Small intestine (tissue), 7 donors: Measurements from ENCODE around the gene CAPN11. TPM values are rescaled to one million over a fixed set of nuclear protein-coding genes. Genes with fewer than 3 reads are reported as not detected.
A peak's percentile ranks its signal among the peaks of the same experiment; 100 is the strongest.

Source experiments
- DNase-seq, 2 donors: peaks; one replicate each; pipeline versions ENCODE4 v3.0.0 to v3.0.0-alpha.2; 2013
- FAIRE-seq: peaks from 2 replicates; lab custom pipeline; 2012; peaks lifted over from hg19 to GRCh38; lab: Jason Lieb, UNC
- H3K27ac ChIP-seq, 3 donors: one replicate each; pipeline ENCODE4 v1.5.1; 2013; ENCODE audit warnings: low read length in 2 of 3, mild to moderate bottlenecking in 2 of 3, control low read depth in 1 of 3, inconsistent platforms in 1 of 3, low read depth in 1 of 3, moderate library complexity in 1 of 3
- H3K27me3 ChIP-seq, 3 donors: one replicate each; pipeline ENCODE4 v1.6.1; 2013; ENCODE audit warnings: low read length in 3 of 3, inconsistent platforms in 1 of 3; ENCODE audit not compliant: control insufficient read depth in 3 of 3, insufficient read depth in 3 of 3
- H3K36me3 ChIP-seq, 3 donors: one replicate each; pipeline ENCODE4 v1.6.1; 2013; ENCODE audit warnings: low read length in 3 of 3, inconsistent platforms in 1 of 3, low read depth in 1 of 3, mild to moderate bottlenecking in 1 of 3, moderate library complexity in 1 of 3; ENCODE audit not compliant: control insufficient read depth in 3 of 3, insufficient read depth in 2 of 3
- H3K4me1 ChIP-seq, 3 donors: one replicate each; pipeline ENCODE4 v1.6.1; 2013; ENCODE audit warnings: low read length in 2 of 3, inconsistent platforms in 1 of 3, low read depth in 1 of 3, mild to moderate bottlenecking in 1 of 3, moderate library complexity in 1 of 3; ENCODE audit not compliant: control insufficient read depth in 3 of 3, insufficient read depth in 2 of 3
- H3K4me3 ChIP-seq, 3 donors: one replicate each; pipeline ENCODE4 v1.5.1; 2013; ENCODE audit warnings: low read length in 3 of 3, control low read depth in 1 of 3, inconsistent platforms in 1 of 3, low read depth in 1 of 3, mild to moderate bottlenecking in 1 of 3, moderate library complexity in 1 of 3
- H3K9me3 ChIP-seq, 2 donors: one replicate each; pipeline ENCODE4 v1.6.1; 2013; ENCODE audit warnings: low read depth in 1 of 2, low read length in 1 of 2; ENCODE audit not compliant: control insufficient read depth in 2 of 2, insufficient read depth in 1 of 2
- WGBS, 3 donors: extraction: QIAGEN DNeasy Blood & Tissue Kit; methylation state at CpG; one replicate each; pipeline ENCODE4 v1.1.7; 2013; 5-methylcytosine and 5-hydroxymethylcytosine counted together
- polyA plus RNA-seq, 4 donors: library from polyadenylated mRNA; stranded (reverse) in 3 of 4; unstranded in 1 of 4; fragments of 200-250 nt in 3 of 4; fragments of 120-200 nt in 1 of 4; gene quantifications; one replicate each; pipeline versions ENCODE4 v1.2.1 to v1.2.3, GENCODE V29; 2013
- donor health status: healthy with polysubstance abuse.
- donor health status: control.
- donor health status: control.
- donor health status: Bipolar disorder and iron deficiency.
- donor health status: healthy.

Gene CAPN11
- polyA plus RNA-seq, 4 donors: 0.18 TPM; not detected in 3

GRCh38 chr6:44225579-44226325 lies 67.1 kb downstream of the CAPN11 start:
- peaks cover 0 to 2% (median 0%) of the 10 kb centered on the region in 3 donors for H3K27me3 ChIP-seq
- WGBS, 3 donors: 27 to 67% (median 39%) methylated on average over 8 of the region's 8 CpGs
- H3K36me3 ChIP-seq: peaks cover 0 to 34% (median 0%) of the 10 kb centered on the region in 3 donors
- H3K4me3 ChIP-seq: no peak overlapping the region
- no peaks in the 10 kb centered on the region for H3K9me3 ChIP-seq
- H3K4me1 ChIP-seq: peaks cover 0 to 57% (median 5%) of the 10 kb centered on the region in 3 donors
- H3K27ac ChIP-seq: peak overlapping the region in 1 of 3 donors; percentile 39
- FAIRE-seq (no peak), DNase-seq (peak in 1 of 2 donors; percentile 55)

GRCh38 chr6:44226368-44227147 lies 67.9 kb downstream of the CAPN11 start:
- FAIRE-seq (no peak), DNase-seq (no peak)
- peaks cover 0 to 38% (median 0%) of the 10 kb centered on the region in 3 donors for H3K36me3 ChIP-seq
- H3K27ac ChIP-seq: no peak overlapping the region
- H3K4me1 ChIP-seq: peaks cover 0 to 49% (median 2%) of the 10 kb centered on the region in 3 donors
- H3K27me3 ChIP-seq: peaks cover 0 to 2% (median 0%) of the 10 kb centered on the region in 3 donors
- 61 to 71% (median 70%) methylated on average over 15 of the region's 15 CpGs for WGBS, 3 donors
- no peak overlapping the region for H3K4me3 ChIP-seq
- no peaks in the 10 kb centered on the region for H3K9me3 ChIP-seq

GRCh38 chr6:44227148-44227793 lies 68.7 kb downstream of the CAPN11 start:
- no peaks in the 10 kb centered on the region for H3K9me3 ChIP-seq
- DNase-seq: no peak
- H3K27ac ChIP-seq: peak overlapping the region in 1 of 3 donors; percentile 4
- peaks cover 0 to 45% (median 0%) of the 10 kb centered on the region in 3 donors for H3K4me1 ChIP-seq
- no peak for FAIRE-seq
- H3K4me3 ChIP-seq: no peak overlapping the region
- H3K36me3 ChIP-seq: peaks cover 0 to 44% (median 0%) of the 10 kb centered on the region in 3 donors
- 59 to 86% (median 84%) methylated on average over 5 to 7 of the region's 7 CpGs for WGBS, 3 donors
- H3K27me3 ChIP-seq: peaks cover 0 to 2% (median 0%) of the 10 kb centered on the region in 3 donors

- FAIRE-seq (no peak), DNase-seq (no peak)
- Histone ChIP-seq H3K36me3 (peaks cover 0 to 52% (median 0%) of the 10 kb centered on the region in 3 donors), H3K27ac (no peak overlapping the region), H3K9me3 (no peaks in the 10 kb centered on the region), H3K4me3 (no peak overlapping the region), H3K4me1 (peaks cover 0 to 38% (median 0%) of the 10 kb centered on the region in 3 donors), H3K27me3 (peaks cover 0 to 2% (median 0%) of the 10 kb centered on the region in 3 donors)
- WGBS, 3 donors: 82 to 95% (median 90%) methylated on average over 6 of the region's 6 CpGs
Observed at GRCh38 chr6:44228031-44228430, 69.4 kb downstream of the CAPN11 start.

- Histone ChIP-seq H3K27me3 (no peaks in the 10 kb centered on the region), H3K4me1 (peaks cover 0 to 37% (median 0%) of the 10 kb centered on the region in 3 donors), H3K4me3 (no peak overlapping the region), H3K9me3 (no peaks in the 10 kb centered on the region), H3K27ac (no peak overlapping the region), H3K36me3 (peaks cover 0 to 56% (median 0%) of the 10 kb centered on the region in 3 donors)
- DNase-seq (no peak), FAIRE-seq (no peak)
- WGBS, 3 donors: 93 to 96% (median 95%) methylated on average over 7 of the region's 7 CpGs
Observed at GRCh38 chr6:44228433-44228832, 69.8 kb downstream of the CAPN11 start.

- 80 to 85% (median 82%) methylated on average over 5 of the region's 5 CpGs for WGBS, 3 donors
- peaks cover 0 to 58% (median 0%) of the 10 kb centered on the region in 3 donors for H3K36me3 ChIP-seq
- FAIRE-seq (no peak), DNase-seq (no peak)
- H3K27ac ChIP-seq: no peak overlapping the region
- no peak overlapping the region for H3K4me3 ChIP-seq
- H3K9me3 ChIP-seq: no peaks in the 10 kb centered on the region
- peaks cover 0 to 37% (median 0%) of the 10 kb centered on the region in 3 donors for H3K4me1 ChIP-seq
- no peaks in the 10 kb centered on the region for H3K27me3 ChIP-seq
Observed at GRCh38 chr6:44228836-44229235, 70.2 kb downstream of the CAPN11 start.

GRCh38 chr6:44229376-44230033 lies 70.9 kb downstream of the CAPN11 start:
- Histone ChIP-seq H3K36me3 (peaks cover 0 to 62% (median 0%) of the 10 kb centered on the region in 3 donors), H3K4me1 (peaks cover 0 to 34% (median 0%) of the 10 kb centered on the region in 3 donors), H3K27ac (no peak overlapping the region), H3K4me3 (no peak overlapping the region), H3K9me3 (no peaks in the 10 kb centered on the region), H3K27me3 (no peaks in the 10 kb centered on the region)
- WGBS, 3 donors: 94% methylated on average over 11 of the region's 11 CpGs
- DNase-seq (no peak), FAIRE-seq (no peak)
